ENCODE measurements around the gene SERPINB6. TPM values are rescaled to one million over a fixed set of nuclear protein-coding genes. Genes with fewer than 3 reads are reported as not detected.

The SERPINB6 gene
- total and polyA plus RNA-seq, 9 of the 15 experiments (the other 6 are each of a cell fraction or from before 2014, with no cell fraction given), result 86.6 to 211 (median 143) TPM

DNA sequence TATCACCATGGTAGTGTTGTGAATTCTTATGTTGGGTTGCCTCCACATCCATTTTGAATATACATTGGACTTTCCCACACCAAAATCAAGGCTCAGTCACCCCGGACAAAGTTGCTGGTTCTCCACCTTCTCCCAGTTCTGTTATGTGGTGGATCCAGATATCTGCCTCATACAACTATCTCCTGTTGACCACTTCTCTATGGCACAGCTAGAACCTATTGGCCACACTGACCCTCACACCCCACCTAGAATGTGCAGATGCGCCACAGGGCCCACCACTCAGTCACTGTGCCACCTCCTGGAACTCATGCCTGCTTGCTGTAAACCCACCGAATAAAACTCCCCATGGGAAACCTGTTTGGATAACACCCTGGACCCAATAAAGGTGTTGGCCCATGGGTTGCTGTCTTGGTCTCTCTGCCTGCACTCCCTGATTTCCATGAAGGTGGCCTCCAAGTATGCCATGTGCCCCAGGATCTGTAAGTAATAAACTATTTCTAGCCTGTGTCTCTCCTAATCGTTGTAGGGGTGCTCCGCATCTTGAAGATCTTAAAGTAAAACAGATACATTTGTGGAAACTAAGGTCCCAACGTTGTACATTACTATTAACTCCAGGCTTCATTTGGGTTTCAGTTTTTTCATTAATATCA lies 21.1 kb upstream of the SERPINB6 start (continued):
- TF ChIP-seq RNF219 (CRISPR knock-in tag; IDR thresholded peaks at IDR 0.05) (0 out of 2 replicates have a peak, but pooled peaks have one; percentile 24), ZHX1 (conservative IDR thresholded peaks at IDR 0.05; ENCODE audit: low read length) (no peak), WHSC1 (IDR thresholded peaks at IDR 0.05; ENCODE audit: low read length) (peak; percentile 99), E2F3 (CRISPR knock-in tag; IDR thresholded peaks at IDR 0.05) (no peak), SREBF2 (CRISPR knock-in tag; IDR thresholded peaks at IDR 0.05) (no peak), AFF1 (IDR thresholded peaks at IDR 0.05; ENCODE audit: low read depth in 1 of 2, partially characterized antibody in 2 of 2) (peak in 1 of 2 experiments; percentile 34), EP400 (IDR thresholded peaks at IDR 0.05) (peak; percentile 10; the same call in 1 of the 2 replicates)
- TF ChIP-seq, protein P1, sequence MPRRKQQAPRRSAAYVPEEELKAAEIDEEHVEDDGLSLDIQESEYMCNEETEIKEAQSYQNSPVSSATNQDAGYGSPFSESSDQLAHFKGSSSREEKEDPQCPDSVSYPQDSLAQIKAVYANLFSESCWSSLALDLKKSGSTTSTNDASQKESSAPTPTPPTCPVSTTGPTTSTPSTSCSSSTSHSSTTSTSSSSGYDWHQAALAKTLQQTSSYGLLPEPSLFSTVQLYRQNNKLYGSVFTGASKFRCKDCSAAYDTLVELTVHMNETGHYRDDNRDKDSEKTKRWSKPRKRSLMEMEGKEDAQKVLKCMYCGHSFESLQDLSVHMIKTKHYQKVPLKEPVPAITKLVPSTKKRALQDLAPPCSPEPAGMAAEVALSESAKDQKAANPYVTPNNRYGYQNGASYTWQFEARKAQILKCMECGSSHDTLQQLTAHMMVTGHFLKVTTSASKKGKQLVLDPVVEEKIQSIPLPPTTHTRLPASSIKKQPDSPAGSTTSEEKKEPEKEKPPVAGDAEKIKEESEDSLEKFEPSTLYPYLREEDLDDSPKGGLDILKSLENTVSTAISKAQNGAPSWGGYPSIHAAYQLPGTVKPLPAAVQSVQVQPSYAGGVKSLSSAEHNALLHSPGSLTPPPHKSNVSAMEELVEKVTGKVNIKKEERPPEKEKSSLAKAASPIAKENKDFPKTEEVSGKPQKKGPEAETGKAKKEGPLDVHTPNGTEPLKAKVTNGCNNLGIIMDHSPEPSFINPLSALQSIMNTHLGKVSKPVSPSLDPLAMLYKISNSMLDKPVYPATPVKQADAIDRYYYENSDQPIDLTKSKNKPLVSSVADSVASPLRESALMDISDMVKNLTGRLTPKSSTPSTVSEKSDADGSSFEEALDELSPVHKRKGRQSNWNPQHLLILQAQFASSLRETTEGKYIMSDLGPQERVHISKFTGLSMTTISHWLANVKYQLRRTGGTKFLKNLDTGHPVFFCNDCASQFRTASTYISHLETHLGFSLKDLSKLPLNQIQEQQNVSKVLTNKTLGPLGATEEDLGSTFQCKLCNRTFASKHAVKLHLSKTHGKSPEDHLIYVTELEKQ (CRISPR knock-in tag; IDR thresholded peaks at IDR 0.05), result no peak
- TF ChIP-seq, protein P2, sequence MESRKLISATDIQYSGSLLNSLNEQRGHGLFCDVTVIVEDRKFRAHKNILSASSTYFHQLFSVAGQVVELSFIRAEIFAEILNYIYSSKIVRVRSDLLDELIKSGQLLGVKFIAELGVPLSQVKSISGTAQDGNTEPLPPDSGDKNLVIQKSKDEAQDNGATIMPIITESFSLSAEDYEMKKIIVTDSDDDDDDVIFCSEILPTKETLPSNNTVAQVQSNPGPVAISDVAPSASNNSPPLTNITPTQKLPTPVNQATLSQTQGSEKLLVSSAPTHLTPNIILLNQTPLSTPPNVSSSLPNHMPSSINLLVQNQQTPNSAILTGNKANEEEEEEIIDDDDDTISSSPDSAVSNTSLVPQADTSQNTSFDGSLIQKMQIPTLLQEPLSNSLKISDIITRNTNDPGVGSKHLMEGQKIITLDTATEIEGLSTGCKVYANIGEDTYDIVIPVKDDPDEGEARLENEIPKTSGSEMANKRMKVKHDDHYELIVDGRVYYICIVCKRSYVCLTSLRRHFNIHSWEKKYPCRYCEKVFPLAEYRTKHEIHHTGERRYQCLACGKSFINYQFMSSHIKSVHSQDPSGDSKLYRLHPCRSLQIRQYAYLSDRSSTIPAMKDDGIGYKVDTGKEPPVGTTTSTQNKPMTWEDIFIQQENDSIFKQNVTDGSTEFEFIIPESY (CRISPR knock-in tag; IDR thresholded peaks at IDR 0.05), result peak; percentile 26; the same call in 1 of the 2 replicates
- TF ChIP-seq, protein P3, sequence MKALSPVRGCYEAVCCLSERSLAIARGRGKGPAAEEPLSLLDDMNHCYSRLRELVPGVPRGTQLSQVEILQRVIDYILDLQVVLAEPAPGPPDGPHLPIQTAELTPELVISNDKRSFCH (CRISPR knock-in tag; IDR thresholded peaks at IDR 0.05), result no peak
- TF ChIP-seq, protein P3 (tag; IDR thresholded peaks at IDR 0.05), result peak; percentile 56; the same call in 1 of the 2 replicates

Data from K562 (cell line).